NT2/D1 (cell line): ENCODE results near the gene FSD1.

Source experiments
- YY1 ChIP-seq: IDR thresholded peaks from 2 replicates; pipeline ENCODE4 v1.6.1; 2011; ENCODE audit not compliant: insufficient read length, insufficient read depth
- ZNF274 ChIP-seq: IDR thresholded peaks from 2 replicates; pipeline ENCODE4 v1.6.1; 2011; ENCODE audit warnings: mild to moderate bottlenecking, low read depth, low read length

GRCh38 chr19:4258181-4258580 lies 46.2 kb upstream of the FSD1 start:
- TF ChIP-seq ZNF274 = no peak
- TF ChIP-seq YY1 = no peak
